Measurements from ENCODE around the gene DHDH. TPM values are rescaled to one million over a fixed set of nuclear protein-coding genes. Genes with fewer than 3 reads are reported as not detected.

The DHDH gene
- total and polyA plus RNA-seq, 7 donors: 0.14 to 0.21 TPM; not detected in 5

- Histone ChIP-seq H3K9me3 (no peaks in the 10 kb centered on the region), H3K36me3 (ENCODE audit: insufficient read depth in 1 of 2, low read depth in 1 of 2) (peaks cover 0 to 34% of the 10 kb centered on the region in 2 donors), H3K27ac (peak within 1 kb of the TSS; percentile 89), H3K4me1 (peaks cover 36% of the 10 kb centered on the region), H3K27me3 (ENCODE audit: insufficient read depth in 3 of 3, low read length in 2 of 3) (no peaks in the 10 kb centered on the region), H3K4me3 (peak within 1 kb of the TSS; percentile 94)
- intact Hi-C loops (cut with DNase I): loop anchor here (2.0 to 10.0 kb wide), 3 partner anchors 93 to 330 kb away; partner anchors contain the start of genes DBP (in 1 of the 2) and PPP1R15A (in 1 of the 2)
- ATAC-seq (peak; percentile 77 to 85 (median 83)), DNase-seq (peak; percentile 98 to 99)
- TF ChIP-seq CTCF (IDR thresholded peaks at IDR 0.05): no peak
- WGBS, 3 donors: 0% methylated on average over 52 of the region's 52 CpGs
These were observed 31.7 kb downstream of the DHDH start, which contains the start of gene FTL for GRCh38 chr19:48965040-48965805. Gene FTL, plus strand, starts transcription at chr19:48965309. Its CDS starts 199 bp downstream, at chr19:48965508.

- H3K36me3 ChIP-seq (ENCODE audit: insufficient read depth in 1 of 2, low read depth in 1 of 2): peaks cover 0 to 40% of the 10 kb centered on the region in 2 donors
- peaks cover 43% of the 10 kb centered on the region for H3K4me1 ChIP-seq
- no peak for TF ChIP-seq CTCF (IDR thresholded peaks at IDR 0.05)
- H3K27me3 ChIP-seq (ENCODE audit: insufficient read depth in 3 of 3, low read length in 2 of 3): no peaks in the 10 kb centered on the region
- whole genome bisulfite sequencing, 3 donors: 4 to 12% (median 5%) methylated on average over 36 of the region's 36 CpGs
- DNase-seq (peak; percentile 89 to 94), ATAC-seq (peak; percentile 53 to 76 (median 68))
- no peaks in the 10 kb centered on the region for H3K9me3 ChIP-seq
- peak overlapping the region; percentile 89 for H3K27ac ChIP-seq
- H3K4me3 ChIP-seq: peak overlapping the region; percentile 94
- intact Hi-C loops (cut with DNase I): loop anchor here (2.0 to 10.0 kb wide), 3 partner anchors 94 to 331 kb away; partner anchors contain the start of genes DBP (in 1 of the 2) and PPP1R15A (in 1 of the 2)
These were observed 32.5 kb downstream of the DHDH start for GRCh38 chr19:48965806-48966540.

- peaks cover 0 to 47% of the 10 kb centered on the region in 2 donors for H3K36me3 ChIP-seq (ENCODE audit: insufficient read depth in 1 of 2, low read depth in 1 of 2)
- H3K4me3 ChIP-seq: peak overlapping the region; percentile 94
- H3K27me3 ChIP-seq (ENCODE audit: insufficient read depth in 3 of 3, low read length in 2 of 3): no peaks in the 10 kb centered on the region
- DNase-seq: no peak
- no peaks in the 10 kb centered on the region for H3K9me3 ChIP-seq
- WGBS, 3 donors: 54 to 83% (median 58%) methylated on average over 10 of the region's 10 CpGs
- TF ChIP-seq CTCF (IDR thresholded peaks at IDR 0.05): no peak
- no peak for ATAC-seq
- H3K4me1 ChIP-seq: peaks cover 43% of the 10 kb centered on the region
- H3K27ac ChIP-seq: peak overlapping the region; percentile 89
- intact Hi-C loops (cut with DNase I): loop anchor here in 1 of 2 donors (5.0 to 10.0 kb wide), 2 partner anchors 94 to 332 kb away; partner anchors contain the start of genes DBP and PPP1R15A
These were observed 33.2 kb downstream of the DHDH start for GRCh38 chr19:48966541-48967345.

Measured in psoas muscle (tissue), 8 donors.